Activated gamma-delta T cell treated with anti-CD3 and anti-CD28 coated beads, Interleukin-2, amount 50 U/mL, for 16 hours (primary cell): ENCODE data around the gene RPL7A.
"Not testable (repeated sequence)": the region's sequence is repeated elsewhere in the genome, so short reads cannot be mapped to it uniquely, and the experiment has no call there.

Source experiments
- DNase-seq: peaks from one replicate; pipeline ENCODE4 v3.0.0-alpha.2; 2020; ENCODE audit warnings: low read depth

The RPL7A gene

DNA sequence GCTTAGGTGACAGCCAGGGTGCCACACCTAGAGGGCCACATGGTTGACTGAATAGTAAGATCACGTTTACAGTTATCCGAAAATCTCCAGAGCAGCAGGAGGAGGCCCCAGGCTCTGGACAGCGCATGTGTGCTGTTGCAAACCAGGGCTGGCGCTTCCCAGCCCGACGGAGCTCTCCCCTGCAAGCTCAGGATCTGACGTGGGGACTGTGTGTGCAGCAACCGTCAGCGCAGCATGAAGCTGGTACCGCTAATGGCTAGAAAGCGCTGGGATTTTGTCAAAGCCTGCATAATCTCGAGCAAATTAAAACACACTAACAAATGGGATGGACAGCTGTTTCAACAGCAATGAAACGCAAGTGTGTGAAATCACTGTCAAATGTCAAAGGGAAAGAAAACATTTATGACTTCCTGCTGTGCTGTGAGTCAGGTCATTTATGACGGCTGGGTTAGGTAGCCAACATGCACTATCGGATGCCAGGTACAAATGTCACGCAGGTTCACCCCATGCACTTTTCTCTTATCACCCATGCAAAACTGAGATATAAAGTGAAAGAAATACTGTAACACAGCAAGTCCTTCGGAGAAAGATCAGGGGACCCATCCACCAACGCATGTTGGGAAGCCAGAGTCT is 20.3 kb downstream of the RPL7A start:
- DNase-seq = no peak

DNA sequence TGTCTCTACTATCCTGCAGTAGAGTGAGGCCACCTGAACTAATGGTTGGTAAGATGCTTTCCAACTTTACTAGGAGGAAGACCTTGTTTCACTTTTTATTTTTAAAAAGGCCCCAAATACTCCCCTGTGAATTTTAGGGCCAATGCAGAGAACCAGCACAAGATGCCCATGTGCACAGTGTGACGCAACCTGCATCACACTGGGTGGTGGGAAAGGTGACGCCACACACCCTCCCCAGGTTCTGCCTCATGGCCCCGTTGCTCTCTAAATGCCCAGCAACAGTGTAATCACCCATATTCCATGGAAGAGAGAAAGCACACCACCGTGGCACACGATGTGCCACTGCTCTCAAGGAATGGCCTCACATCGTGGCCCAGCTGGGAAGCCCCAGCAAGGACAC is 21.4 kb downstream of the RPL7A start:
- DNase-seq = no peak

GRCh38 chr9:133369933-133370332 is 21.9 kb downstream of the RPL7A start:
- DNase-seq = no peak

- DNase-seq = no peak
Observed at GRCh38 chr9:133370685-133371084, 22.7 kb downstream of the RPL7A start.

- DNase-seq = peak; percentile 57
Observed at GRCh38 chr9:133371261-133371711, 23.3 kb downstream of the RPL7A start.

GRCh38 chr9:133372144-133372543 is 24.1 kb downstream of the RPL7A start:
- no peak for DNase-seq

GRCh38 chr9:133374612-133375115 is 26.6 kb downstream of the RPL7A start:
- no peak for DNase-seq

- no peak for DNase-seq
Observed at GRCh38 chr9:133375116-133375723, 27.2 kb downstream of the RPL7A start.

GRCh38 chr9:133375724-133376654 is 28.0 kb downstream of the RPL7A start, which contains the start of the genes STKLD1 and SURF4:
Gene STKLD1 (plus strand): TSS chr9:133376366. CDS start chr9:133376474, 108 bp downstream.
Gene SURF4 (minus strand): TSS chr9:133376060. CDS start chr9:133375969, 91 bp downstream.
- DNase-seq = peak; percentile 91

GRCh38 chr9:133377280-133377679 is 29.3 kb downstream of the RPL7A start:
- not testable (repeated sequence) for DNase-seq

GRCh38 chr9:133377721-133378216 is 29.8 kb downstream of the RPL7A start:
- no peak for DNase-seq

DNA sequence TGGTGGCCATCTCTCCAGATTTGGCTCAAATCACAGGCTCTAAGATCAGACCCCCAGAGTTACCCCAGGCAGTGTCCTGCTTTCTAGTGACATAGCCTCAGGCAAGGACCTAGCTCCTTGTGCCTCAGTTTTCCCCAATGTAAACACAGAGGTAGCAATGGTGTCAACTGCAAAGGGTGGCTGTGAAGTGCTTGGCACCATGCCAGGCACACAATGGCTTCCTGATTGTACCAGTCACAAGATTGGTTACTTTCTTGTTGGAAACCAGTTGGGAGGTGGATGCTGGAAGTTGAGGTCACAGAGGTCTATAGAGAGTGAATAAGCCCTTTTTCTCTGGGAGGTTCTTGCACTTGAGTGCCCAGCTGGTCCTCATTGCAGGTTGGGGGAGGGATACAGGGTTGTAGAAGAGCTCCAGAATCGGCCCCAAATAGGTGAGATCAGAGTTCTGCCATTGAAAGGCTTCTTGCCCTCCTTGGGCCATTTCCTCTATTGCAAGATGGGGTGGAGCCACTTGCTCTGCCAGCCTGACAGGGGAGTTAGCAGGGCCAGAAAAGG is 30.5 kb downstream of the RPL7A start:
- no peak for DNase-seq

DNA sequence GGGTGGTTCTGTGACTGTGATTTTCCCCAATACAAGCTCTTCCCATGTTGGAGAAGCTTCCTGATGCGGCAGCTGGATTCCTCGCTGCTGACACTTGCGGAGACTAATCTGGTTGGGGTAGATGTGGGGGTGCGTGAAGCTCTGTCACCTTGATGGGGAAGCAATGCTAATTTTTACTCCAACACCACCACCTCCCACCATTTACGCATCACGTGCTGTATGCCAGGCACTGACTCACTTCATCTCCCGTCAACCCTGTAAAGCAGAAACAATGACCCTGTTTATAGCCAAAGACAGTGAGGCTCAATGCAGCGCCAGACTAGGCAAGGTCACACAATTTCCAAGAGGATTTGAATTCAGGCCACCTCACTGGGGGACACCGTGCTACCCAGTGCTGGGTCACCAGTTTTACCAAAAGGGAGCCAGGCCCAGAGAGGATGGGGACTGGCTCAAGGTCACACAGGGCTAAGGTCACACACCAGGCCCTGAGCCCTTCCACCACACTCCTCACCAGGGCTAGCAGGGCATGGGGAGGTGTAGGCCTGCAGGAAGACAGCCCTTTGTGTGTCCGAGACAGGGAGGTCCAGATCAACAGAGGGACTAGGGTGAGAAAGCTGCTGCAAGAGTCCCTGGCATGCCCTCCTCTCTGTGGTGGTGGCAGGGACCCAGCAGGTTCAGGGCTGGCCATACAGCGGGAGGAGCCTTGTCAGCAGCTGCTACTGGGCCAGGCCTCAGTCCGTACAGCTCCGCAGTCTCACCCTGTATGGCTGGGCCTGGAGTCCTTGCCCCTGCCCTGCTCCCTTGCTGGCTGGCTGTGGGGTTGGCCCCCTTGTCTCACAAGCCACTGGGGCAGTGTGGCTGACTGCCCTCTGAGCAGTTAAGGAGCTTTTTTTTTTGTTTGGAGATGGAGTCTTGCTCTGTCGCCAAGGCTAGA is 31.4 kb downstream of the RPL7A start:
- no peak for DNase-seq

DNA sequence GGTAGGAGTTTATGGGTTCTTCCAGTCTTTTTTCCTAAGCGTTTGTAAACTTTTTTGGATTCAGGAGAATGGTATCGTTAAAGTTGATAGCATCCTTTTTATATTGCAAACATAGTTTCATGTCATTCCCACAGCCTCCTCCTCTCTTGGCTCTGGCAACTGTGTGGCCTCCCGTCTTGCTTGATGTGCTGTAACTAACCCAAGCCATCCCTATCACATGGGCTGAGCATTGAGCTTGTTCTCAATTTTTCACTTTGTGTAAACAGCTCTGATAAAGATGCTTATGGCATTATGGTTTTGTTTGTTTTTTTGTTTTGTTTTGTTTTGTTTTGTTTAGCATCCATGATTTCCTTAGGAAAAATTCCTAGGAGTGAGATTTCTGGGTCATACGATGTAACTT is 32.7 kb downstream of the RPL7A start:
- DNase-seq = no peak

DNA sequence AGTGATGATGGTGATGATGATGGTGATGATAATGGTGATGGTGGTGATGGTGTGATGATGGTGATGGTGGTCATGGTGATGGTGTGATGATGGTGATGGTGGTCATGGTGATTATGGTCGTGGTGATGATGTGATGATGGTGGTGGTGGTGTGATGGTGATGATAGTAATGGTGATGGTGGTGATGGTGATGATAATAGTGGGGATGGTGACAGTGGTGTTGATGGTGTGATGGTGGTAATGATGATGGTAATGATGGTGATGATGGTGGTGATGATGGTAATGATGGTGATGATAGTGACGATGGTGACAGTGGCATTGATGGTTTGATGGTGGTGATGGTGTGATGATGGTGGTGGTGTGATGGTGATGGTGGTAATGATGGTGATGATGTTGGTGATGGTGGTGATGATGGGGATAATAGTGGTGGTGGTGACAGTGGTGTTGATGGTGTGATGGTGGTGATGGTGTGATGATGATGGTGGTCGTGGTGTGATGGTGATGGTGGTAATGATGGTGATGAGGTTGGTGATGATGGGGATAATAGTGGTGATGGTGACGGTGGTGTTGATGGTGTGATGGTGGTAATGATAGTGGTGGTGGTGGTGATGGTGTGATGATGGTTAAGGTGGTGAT is 34.6 kb downstream of the RPL7A start:
- DNase-seq = no peak

DNA sequence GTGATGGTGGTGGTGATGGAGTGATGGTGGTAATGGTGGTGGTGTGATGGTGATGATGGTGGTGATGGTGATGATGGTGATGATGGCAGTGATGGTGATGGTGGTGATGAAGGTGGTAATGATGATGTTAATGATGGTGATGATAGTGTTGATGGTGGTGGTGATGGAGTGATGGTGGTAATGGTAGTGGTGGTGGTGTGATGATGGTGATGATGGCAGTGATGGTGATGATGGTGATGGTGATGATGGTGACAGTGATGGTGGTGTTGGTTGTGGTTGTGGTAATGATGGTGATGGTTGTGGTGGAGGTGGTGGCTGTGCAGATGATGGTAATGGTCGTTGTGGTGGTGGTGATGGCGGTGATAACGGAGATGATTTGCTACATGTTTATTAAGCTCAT is 35.4 kb downstream of the RPL7A start:
- no peak for DNase-seq

DNA sequence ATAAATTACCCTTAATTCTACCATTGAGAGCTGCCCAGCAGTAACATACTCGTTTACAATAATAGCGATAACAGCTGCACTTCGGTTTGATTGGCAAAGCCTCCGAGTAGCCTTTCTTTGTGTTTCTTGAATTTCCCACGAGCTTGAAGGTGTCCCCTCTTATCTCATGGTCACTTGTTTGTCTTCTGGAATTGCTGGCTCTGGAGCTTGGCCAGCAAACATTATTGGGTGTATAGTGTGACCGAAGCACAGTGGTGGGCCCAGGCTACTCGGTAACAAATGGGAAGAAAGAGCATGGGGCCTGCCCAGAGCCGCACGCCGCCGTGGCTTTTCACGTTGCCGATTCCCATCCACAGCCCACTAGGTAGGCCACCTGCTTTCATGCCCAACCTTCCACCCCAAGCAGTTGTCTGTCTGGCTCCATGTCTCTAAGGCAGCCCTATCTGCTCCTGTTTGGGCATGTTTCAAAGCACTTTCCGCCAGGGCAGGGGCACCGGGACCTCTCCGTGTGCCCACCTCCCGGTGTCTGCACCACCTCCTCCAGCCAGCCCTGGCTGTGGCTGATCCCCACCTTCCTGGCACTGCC is 36.8 kb downstream of the RPL7A start:
- DNase-seq = no peak

DNA sequence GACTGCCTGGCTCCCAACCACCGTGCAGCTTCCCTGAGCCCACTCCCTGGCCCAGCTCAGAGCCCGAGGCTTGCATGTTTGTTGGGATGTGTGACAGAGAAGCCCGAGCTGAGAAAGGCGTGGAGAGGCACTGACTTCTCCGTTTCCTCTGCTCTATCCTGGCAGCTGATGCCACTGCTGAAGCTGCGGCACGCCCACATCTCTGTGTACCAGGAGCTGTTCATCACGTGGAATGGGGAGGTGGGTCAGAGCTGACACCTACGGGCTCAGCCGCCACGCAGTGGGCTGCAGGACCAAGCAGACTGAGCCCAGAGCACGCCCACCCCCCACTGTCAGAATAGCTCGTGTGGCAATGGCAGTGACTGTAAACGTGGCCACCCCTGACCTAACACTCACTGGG is 37.4 kb downstream of the RPL7A start:
- no peak for DNase-seq

DNA sequence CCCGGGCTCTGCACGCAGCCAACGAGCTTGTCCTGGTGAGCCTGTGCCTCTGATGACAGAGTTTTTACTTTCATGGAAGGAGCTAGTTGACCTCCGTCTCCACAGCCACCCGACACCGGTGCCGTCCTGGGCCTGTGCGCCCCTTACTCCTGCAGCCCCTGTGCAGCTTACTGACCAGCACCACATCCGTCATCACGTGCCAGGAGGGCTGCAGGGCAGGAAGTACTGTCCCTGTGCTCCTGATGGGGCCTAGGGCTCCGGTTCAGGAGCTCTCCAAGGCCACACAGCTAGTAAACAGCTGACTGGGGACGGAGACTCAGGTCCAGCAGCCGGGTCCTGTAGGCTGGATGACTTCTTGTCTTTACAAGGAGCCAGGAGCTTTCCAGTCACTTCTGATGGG is 38.3 kb downstream of the RPL7A start:
- DNase-seq = no peak

GRCh38 chr9:133387680-133388079 is 39.7 kb downstream of the RPL7A start:
- DNase-seq = no peak
